ENCODE measurements around the gene RER1. TPM values are rescaled to one million over a fixed set of nuclear protein-coding genes. Genes with fewer than 3 reads are reported as not detected.

RER1 gene
- polyA plus RNA-seq, 1 donor from 2014 or later = 58.7 TPM

GRCh38 chr1:2399890-2400575 lies 8.4 kb downstream of the RER1 start:
- Histone ChIP-seq H3K36me3 (ENCODE audit: insufficient read depth, low read length) (no peaks in the 10 kb centered on the region), H3K9me3 (ENCODE audit: low read length) (no peaks in the 10 kb centered on the region), H3F3A (ENCODE audit: insufficient read depth, low read length, poor library complexity, severe bottlenecking) (no peaks in the 10 kb centered on the region), H3K27me3 (ENCODE audit: insufficient read depth, low read depth, low read length) (no peaks in the 10 kb centered on the region), H2AFZ (ENCODE audit: low read depth, low read length) (no peak overlapping the region), H3K4me3 (ENCODE audit: low read length) (no peak overlapping the region), H3K27ac (ENCODE audit: low read length) (no peak overlapping the region), H3K79me2 (replicated peaks; ENCODE audit: insufficient read depth, low read length) (no peaks in the 10 kb centered on the region), H3K9ac (ENCODE audit: low read length) (no peak overlapping the region), H3K4me2 (ENCODE audit: low read length) (no peak overlapping the region), H3K9me2 (ENCODE audit: insufficient read depth, low read length) (no peaks in the 10 kb centered on the region), H4K20me1 (ENCODE audit: insufficient read depth) (no peaks in the 10 kb centered on the region)
- TF ChIP-seq EP300 (conservative IDR thresholded peaks at IDR 0.05; ENCODE audit: poor library complexity, severe bottlenecking) (no peak), MXI1 (conservative IDR thresholded peaks at IDR 0.05; ENCODE audit: poor library complexity, severe bottlenecking) (no peak)

GRCh38 chr1:2400576-2400909 lies 8.9 kb downstream of the RER1 start:
- Histone ChIP-seq H3K4me2 (ENCODE audit: low read length) (no peak overlapping the region), H3K36me3 (ENCODE audit: insufficient read depth, low read length) (no peaks in the 10 kb centered on the region), H3K9me2 (ENCODE audit: insufficient read depth, low read length) (no peaks in the 10 kb centered on the region), H3K27ac (ENCODE audit: low read length) (no peak overlapping the region), H3K9me3 (ENCODE audit: low read length) (no peaks in the 10 kb centered on the region), H4K20me1 (ENCODE audit: insufficient read depth) (no peaks in the 10 kb centered on the region), H2AFZ (ENCODE audit: low read depth, low read length) (no peak overlapping the region), H3K4me3 (ENCODE audit: low read length) (no peak overlapping the region), H3K27me3 (ENCODE audit: insufficient read depth, low read depth, low read length) (no peaks in the 10 kb centered on the region), H3K79me2 (replicated peaks; ENCODE audit: insufficient read depth, low read length) (no peaks in the 10 kb centered on the region), H3F3A (ENCODE audit: insufficient read depth, low read length, poor library complexity, severe bottlenecking) (no peaks in the 10 kb centered on the region), H3K9ac (ENCODE audit: low read length) (no peak overlapping the region)
- TF ChIP-seq MXI1 (conservative IDR thresholded peaks at IDR 0.05; ENCODE audit: poor library complexity, severe bottlenecking) = no peak
- no peak for TF ChIP-seq CTCF (IDR thresholded peaks at IDR 0.05; ENCODE audit: poor library complexity, severe bottlenecking)
- no peak for TF ChIP-seq POLR2AphosphoS5 (IDR thresholded peaks at IDR 0.05)
- no peak for TF ChIP-seq RAD21 (conservative IDR thresholded peaks at IDR 0.05)
- TF ChIP-seq TAF1 (IDR thresholded peaks at IDR 0.05; ENCODE audit: low read depth) = no peak
- TF ChIP-seq REST (IDR thresholded peaks at IDR 0.05; ENCODE audit: borderline replicate concordance) = no peak
- TF ChIP-seq EP300 (conservative IDR thresholded peaks at IDR 0.05; ENCODE audit: poor library complexity, severe bottlenecking) = no peak
- no peak for TF ChIP-seq EZH2 (IDR thresholded peaks at IDR 0.05; ENCODE audit: borderline replicate concordance, insufficient read depth, low read length, poor library complexity, severe bottlenecking)
- no peak for TF ChIP-seq SMC3 (conservative IDR thresholded peaks at IDR 0.05; ENCODE audit: poor library complexity)
